GM21529 (cell line): ENCODE results near the gene DNAH11.
"Not testable (repeated sequence)": the region's sequence is repeated elsewhere in the genome, so short reads cannot be mapped to it uniquely, and the experiment has no call there.

Experiments used
- ATAC-seq: cut with Tn5 transposase; IDR thresholded peaks from one replicate; pipeline ENCODE4 v1.9.1; 2021; ENCODE audit not compliant: unreplicated experiment

DNAH11 gene

GRCh38 chr7:21542891-21543527 is at the start of gene DNAH11:
TSS of gene DNAH11 (plus strand) at chr7:21543039. CDS start at chr7:21543246, 207 bp downstream.
- no peak for ATAC-seq

- no peak for ATAC-seq
These were observed 47.1 kb upstream of the DNAH11 start for GRCh38 chr7:21495731-21496130.

GRCh38 chr7:21497072-21497471 is 45.8 kb upstream of the DNAH11 start:
- no peak for ATAC-seq

GRCh38 chr7:21500117-21500832 is 42.6 kb upstream of the DNAH11 start:
- no peak for ATAC-seq

DNA sequence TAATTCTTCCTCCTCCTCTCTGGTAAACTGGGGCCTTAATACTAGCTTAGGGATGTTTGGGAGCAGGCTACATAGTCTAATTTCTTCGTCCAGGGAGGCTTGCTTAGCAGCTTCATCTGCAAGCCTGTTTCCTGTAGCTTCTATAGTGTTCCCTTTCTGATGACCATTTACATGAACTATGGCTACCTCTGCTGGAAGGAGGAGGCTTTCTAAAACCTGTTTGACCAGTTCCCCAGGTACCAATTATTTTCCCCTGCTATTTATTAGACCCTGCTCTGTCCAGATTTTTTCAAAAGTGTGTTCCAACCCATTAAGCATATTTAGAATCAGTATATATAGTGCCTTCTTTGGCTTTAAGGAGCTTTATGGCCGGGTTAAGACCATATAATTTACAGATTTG is 38.8 kb upstream of the DNAH11 start:
- ATAC-seq = no peak

- no peak for ATAC-seq
These were observed 35.1 kb upstream of the DNAH11 start for GRCh38 chr7:21507627-21508343.

- no peak for ATAC-seq
These were observed 34.3 kb upstream of the DNAH11 start for GRCh38 chr7:21508538-21508937.

DNA sequence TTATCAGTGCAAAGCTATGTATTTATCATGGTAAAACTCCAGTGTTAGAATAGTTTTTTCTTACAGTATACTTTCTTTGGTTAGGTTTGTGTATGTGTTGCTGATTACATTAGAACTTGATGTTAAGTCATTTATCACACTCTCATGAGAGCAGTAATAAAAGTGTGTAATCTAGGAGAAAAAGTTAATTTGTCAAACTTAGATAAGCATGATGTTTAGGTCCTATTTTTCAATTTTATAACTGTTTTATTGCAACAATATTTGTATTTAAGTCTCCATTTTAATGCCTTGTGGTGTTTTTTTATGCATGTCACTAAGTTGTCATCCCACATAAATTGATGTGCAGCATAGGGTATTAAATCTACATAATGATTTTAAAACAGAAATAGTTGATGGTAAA is 28.8 kb upstream of the DNAH11 start:
- no peak for ATAC-seq

DNA sequence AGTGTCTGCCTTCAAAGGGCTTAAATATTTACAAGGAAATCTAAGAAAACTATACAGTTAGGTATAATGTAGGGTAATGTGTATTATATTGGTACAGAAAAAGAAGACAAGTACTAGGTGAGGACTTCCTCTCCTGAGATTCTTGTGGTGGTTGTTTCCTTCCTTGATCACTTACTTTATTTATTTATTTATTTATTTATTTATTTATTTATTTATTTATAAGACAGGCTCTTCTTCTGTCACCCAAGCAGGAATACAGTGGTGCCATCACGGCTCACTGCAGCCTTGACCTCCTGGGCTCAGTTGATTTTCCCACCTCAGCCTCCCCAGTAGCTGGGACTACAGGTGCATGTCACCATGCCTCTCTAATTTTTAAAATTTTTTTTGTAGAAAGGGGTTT is 18.2 kb upstream of the DNAH11 start:
- no peak for ATAC-seq

DNA sequence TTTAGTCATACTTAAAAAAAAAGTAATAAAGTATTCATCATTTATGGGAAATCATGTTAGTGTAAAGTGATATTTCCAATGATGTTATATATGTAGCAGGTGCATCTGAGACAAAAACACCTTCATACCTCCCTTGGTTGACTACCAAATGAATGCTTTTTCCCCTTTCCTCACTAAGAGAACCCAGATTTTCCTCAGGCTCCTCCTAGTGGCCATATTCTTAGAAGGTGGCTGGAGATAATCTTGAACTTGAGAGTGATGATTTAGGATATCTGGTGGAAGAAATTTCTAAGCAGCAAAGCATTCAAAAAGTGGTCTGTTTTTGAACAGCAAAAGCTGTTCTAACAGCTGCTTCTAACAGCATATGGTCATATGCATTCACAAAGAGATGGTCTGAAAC is 16.8 kb upstream of the DNAH11 start:
- no peak for ATAC-seq

GRCh38 chr7:21526448-21526847 is 16.4 kb upstream of the DNAH11 start:
- ATAC-seq = no peak

GRCh38 chr7:21532485-21532884 is 10.4 kb upstream of the DNAH11 start:
- ATAC-seq = not testable (repeated sequence)

- not testable (repeated sequence) for ATAC-seq
These were observed 9.2 kb upstream of the DNAH11 start for GRCh38 chr7:21533646-21534045.

- not testable (repeated sequence) for ATAC-seq
These were observed 6.3 kb upstream of the DNAH11 start for GRCh38 chr7:21536445-21537118.

GRCh38 chr7:21538936-21539495 is 3.8 kb upstream of the DNAH11 start:
- ATAC-seq = no peak

GRCh38 chr7:21543528-21544302 is 876 bp downstream of the DNAH11 start:
- no peak for ATAC-seq

- ATAC-seq = no peak
These were observed 1.4 kb downstream of the DNAH11 start for GRCh38 chr7:21544303-21544656.

GRCh38 chr7:21544715-21545114 is 1.9 kb downstream of the DNAH11 start:
- ATAC-seq = no peak

DNA sequence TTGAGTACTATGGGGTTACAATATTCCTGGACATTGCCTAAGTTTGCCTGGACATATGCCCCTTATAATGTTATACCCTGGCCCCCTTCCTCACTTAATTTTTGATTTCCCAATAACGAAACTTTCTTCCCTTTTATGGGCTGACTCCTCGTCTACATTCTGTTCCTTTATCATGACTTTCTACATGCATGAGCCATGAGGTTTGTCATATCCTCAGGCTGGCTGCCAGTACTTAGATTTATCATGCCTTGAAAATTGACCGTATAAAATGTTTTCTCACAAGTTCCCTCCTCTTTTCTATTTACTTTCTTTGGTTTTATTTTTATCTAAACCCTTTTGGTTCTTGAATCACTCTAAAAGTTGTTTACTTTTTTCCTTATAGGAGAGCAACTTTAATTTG is 4.7 kb downstream of the DNAH11 start:
- ATAC-seq = no peak

DNA sequence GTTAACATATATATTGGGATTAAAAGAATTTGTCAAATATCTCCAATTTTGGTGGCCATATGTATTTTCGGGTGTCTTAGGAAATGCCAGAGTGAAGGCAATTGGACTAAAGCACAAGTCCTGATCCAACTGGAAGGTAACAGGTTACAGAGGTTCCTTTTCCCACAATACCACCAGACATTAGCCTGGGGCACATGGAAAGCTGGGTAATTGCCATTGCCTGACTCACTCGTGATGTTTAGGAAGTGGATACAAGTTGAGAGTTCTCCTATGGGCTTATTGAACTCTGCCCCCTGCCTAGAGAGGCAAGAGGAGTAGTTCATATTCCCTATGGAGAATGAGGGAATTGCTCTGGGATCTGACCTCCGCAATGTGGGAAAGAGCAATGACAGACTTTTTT is 5.7 kb downstream of the DNAH11 start:
- ATAC-seq = no peak

- no peak for ATAC-seq
These were observed 7.2 kb downstream of the DNAH11 start for GRCh38 chr7:21550076-21550475.
